ENCODE data around the gene NPAS3.
A peak's percentile ranks its signal among the peaks of the same experiment; 100 is the strongest.

The NPAS3 gene

GRCh38 chr14:33657476-33657875, 718.8 kb downstream of the NPAS3 start:
- no peak for DNase-seq

GRCh38 chr14:33660248-33660647, 721.6 kb downstream of the NPAS3 start:
- no peak for DNase-seq

GRCh38 chr14:33661101-33661500, 722.4 kb downstream of the NPAS3 start:
- no peak for DNase-seq

- no peak for DNase-seq
Measured at GRCh38 chr14:33668066-33668465, 729.4 kb downstream of the NPAS3 start.

GRCh38 chr14:33669111-33669510, 730.4 kb downstream of the NPAS3 start:
- DNase-seq, result no peak

- DNase-seq, result no peak
Measured at GRCh38 chr14:33670235-33670634, 731.6 kb downstream of the NPAS3 start.

- DNase-seq, result no peak
Measured at GRCh38 chr14:33671556-33671955, 732.9 kb downstream of the NPAS3 start.

GRCh38 chr14:33674927-33675326, 736.2 kb downstream of the NPAS3 start:
- DNase-seq, result no peak

- no peak for DNase-seq
Measured at GRCh38 chr14:33675415-33676130, 736.9 kb downstream of the NPAS3 start.

GRCh38 chr14:33676135-33676566, 737.5 kb downstream of the NPAS3 start:
- DNase-seq, result peak; percentile 66

GRCh38 chr14:33676891-33677290, 738.2 kb downstream of the NPAS3 start:
- DNase-seq, result no peak

- DNase-seq, result no peak
Measured at GRCh38 chr14:33678005-33678404, 739.3 kb downstream of the NPAS3 start.

GRCh38 chr14:33679025-33679424, 740.3 kb downstream of the NPAS3 start:
- DNase-seq, result no peak

GRCh38 chr14:33679461-33680225, 741.0 kb downstream of the NPAS3 start:
- DNase-seq, result no peak

GRCh38 chr14:33680873-33681272, 742.2 kb downstream of the NPAS3 start:
- no peak for DNase-seq

- no peak for DNase-seq
Measured at GRCh38 chr14:33682760-33683159, 744.1 kb downstream of the NPAS3 start.

GRCh38 chr14:33685026-33685425, 746.3 kb downstream of the NPAS3 start:
- no peak for DNase-seq

- DNase-seq, result no peak
Measured at GRCh38 chr14:33685698-33686097, 747.0 kb downstream of the NPAS3 start.

- DNase-seq, result no peak
Measured at GRCh38 chr14:33686218-33686617, 747.5 kb downstream of the NPAS3 start.

- no peak for DNase-seq
Measured at GRCh38 chr14:33686856-33687255, 748.2 kb downstream of the NPAS3 start.

GRCh38 chr14:33689680-33690079, 751.0 kb downstream of the NPAS3 start:
- DNase-seq, result no peak

- DNase-seq, result no peak
Measured at GRCh38 chr14:33691907-33692306, 753.2 kb downstream of the NPAS3 start.

GRCh38 chr14:33692762-33693161, 754.1 kb downstream of the NPAS3 start:
- DNase-seq, result no peak

GRCh38 chr14:33693237-33693636, 754.6 kb downstream of the NPAS3 start:
- no peak for DNase-seq
